GM21381 (cell line): ENCODE measurements around the gene IST1.
A peak's percentile ranks its signal among the peaks of the same experiment; 100 is the strongest.

ENCODE experiments used
- ATAC-seq: cut with Tn5 transposase; IDR thresholded peaks from one replicate; pipeline ENCODE4 v1.9.1; 2021; ENCODE audit warnings: mild to moderate bottlenecking, moderate library complexity; ENCODE audit not compliant: unreplicated experiment

Gene IST1

DNA sequence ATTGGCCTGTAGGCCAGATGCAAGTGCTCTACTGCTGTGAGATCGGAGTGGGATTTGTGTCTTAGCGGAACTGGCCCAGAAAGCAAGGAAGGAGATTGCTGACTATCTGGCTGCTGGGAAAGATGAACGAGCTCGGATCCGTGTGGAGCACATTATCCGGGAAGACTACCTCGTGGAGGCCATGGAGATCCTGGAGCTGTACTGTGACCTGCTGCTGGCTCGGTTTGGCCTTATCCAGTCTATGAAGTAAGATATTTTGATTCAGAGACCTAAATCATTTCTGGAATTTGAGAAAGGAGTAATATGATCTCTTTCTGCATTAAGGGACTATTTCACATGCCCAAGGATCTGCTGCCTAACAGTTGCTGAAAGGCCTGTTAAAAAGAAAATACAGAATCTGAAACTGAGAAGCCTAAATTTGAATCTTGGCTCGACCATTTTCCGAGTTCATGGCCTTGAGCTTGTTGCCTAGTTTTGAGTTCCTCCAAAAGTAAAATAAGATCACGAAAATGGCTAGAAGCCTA, 21.1 kb downstream of the IST1 start:
- no peak for ATAC-seq

DNA sequence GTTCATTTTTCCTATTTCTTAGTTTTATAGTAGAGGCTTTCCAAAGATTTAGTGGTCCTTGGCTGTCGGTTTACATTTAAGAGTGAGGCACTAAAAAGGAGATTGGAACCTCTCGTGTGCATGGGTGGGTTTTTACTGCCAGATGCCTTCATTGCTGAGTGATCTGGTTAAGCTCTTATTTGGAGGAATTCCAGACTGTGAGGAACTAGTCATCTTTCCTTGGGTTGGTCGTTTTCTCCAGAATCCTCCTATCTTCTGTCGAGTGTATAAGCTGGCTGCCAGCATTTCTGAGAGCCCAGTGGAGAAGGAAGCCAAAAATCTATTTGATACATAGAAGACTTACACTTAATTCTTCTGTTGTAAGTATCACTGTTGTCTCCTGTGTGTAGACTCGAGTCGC, 22.6 kb downstream of the IST1 start:
- ATAC-seq = no peak

DNA sequence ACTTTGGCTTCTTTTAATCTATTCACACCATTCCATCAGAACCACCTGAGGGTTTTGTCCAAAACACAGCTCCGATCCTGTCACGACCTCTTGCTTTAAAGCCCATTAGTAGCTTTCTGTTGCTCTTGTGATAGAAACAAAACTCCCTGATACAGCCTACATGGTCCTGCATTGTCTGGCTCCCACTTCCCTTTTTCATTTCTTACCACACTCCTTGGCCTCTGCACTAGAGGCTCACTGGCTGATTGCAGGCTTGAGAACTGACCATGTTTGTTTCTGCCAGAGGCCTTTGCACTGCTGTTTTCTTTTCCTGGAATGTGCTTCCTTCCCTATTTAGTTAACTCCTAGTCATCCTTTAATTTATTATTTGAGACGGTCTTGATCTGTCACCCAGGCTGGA, 23.7 kb downstream of the IST1 start:
- ATAC-seq = peak; percentile 92

DNA sequence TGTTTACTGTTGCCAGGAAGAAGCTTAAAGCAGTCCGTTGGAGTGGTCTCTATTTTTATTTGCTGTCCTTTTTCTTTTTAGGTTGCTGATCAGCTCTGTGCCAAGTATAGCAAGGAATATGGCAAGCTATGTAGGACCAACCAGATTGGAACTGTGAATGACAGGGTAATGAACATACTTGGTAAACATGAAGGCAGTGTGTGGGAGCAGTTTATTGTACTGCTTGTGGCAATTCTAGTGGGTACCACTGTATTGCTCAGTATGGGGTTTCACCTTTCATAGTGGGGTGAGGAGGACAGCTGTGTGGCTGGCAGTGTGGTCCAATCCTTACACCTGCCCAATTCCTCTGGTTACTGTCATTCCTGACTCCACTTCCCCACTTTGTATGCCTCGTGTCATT, 25.3 kb downstream of the IST1 start:
- no peak for ATAC-seq

DNA sequence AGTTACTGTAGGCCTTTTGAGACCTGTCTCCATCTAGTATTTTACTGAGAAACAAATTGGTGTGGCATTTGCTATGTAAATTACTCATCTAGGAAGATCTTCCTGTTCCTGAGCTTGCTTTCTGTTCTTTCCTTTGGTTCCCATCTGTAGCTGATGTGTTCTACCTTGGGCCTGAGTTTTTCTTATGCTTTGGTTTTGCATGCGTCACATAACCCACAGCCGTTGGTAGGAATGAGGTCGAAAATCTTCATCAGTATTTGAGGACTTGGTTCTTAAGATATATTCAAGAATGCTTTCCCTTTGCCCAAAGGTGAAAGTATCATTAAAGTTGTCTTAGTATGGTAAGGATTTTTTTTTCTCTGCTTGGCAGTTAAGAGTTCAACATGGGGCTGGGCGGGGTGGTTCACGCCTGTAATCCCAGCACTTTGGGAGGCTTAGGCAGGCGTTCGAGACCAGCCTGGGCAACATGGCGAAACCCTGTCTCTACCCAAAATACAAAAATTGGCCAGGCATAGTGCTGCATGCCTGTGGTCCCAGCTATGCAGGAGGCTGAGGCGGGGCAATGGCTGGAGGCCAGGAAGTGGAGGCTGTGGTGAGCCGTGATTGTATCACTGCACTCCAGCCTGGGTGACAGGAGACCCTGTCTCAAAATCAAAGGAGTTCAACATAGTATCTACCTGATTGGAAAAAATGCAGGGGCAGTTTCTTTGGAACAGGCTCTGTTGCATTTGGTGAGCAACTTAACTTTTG, 28.8 kb downstream of the IST1 start:
- ATAC-seq = no peak

DNA sequence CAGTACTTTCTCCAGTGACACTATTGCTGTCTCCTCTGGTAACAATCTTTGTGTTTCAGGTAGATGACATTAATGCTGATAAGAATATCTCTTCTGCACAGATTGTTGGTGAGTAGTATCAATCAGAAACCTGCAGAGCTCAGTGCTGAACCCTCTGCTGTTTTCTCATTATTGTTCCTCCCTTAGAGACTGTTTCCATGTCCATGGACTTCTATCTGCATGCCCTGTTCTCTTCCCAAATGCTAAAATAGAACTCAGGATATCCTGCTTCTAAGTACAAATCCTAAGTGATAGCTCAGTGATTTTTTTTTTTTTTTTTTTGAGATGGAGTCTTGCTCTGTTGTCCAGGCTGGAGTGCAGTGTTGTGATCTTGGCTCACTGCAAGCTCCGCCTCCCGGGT, 29.4 kb downstream of the IST1 start:
- no peak for ATAC-seq

DNA sequence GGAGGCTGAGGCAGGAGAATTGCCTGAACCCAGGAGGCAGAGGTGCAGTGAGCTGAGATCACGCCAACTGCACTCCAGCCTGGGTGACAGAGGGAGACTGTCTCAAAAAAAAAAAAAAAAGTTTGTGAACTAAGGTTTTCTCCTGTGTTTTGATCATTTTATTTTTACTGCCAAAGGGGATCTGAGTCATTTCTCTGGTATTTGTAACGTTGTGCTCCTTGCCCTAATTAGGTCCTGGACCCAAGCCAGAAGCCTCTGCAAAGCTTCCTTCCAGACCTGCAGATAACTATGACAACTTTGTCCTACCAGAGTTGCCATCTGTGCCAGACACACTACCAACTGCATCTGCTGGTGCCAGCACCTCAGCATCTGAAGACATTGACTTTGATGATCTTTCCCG, 32.1 kb downstream of the IST1 start:
- ATAC-seq = no peak

DNA sequence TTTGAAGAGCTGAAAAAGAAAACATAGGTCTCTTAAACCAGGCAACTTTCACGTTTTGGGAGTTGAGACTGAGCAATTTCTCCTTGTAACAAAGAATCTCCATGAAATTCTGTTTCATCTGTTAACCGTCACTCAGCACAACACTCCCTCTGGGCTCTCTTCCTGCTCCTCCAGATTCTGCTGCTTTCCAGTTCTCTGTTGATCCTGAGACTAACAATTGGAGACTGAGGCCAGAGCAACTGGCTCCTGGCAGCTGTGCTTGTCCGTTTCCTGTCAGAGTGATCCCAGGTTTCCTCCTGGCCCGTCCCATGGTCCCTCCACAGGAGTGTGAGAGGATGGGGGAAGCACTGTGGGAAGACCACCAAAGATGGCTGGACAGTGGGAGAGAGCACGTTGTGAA, 32.5 kb downstream of the IST1 start:
- ATAC-seq = no peak

DNA sequence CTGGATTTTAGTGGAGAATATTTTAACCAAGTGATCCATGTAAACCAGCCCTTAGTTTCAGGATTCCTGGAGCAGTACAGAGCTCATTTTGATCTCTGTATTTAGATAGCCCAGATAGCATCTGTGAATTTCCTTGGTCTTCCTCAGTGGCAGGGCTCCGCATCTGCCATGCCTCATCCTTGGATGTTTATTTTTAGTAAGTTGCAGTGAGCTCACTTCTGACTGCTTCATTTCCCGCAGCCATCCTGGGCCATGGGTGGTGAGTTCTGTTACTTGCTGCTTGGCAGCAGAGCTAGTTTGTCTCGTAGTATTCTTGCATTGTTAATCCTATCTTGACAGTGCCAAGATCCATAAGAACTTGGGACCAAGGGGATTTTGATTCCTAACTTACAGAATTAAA, 33.7 kb downstream of the IST1 start:
- ATAC-seq = no peak

DNA sequence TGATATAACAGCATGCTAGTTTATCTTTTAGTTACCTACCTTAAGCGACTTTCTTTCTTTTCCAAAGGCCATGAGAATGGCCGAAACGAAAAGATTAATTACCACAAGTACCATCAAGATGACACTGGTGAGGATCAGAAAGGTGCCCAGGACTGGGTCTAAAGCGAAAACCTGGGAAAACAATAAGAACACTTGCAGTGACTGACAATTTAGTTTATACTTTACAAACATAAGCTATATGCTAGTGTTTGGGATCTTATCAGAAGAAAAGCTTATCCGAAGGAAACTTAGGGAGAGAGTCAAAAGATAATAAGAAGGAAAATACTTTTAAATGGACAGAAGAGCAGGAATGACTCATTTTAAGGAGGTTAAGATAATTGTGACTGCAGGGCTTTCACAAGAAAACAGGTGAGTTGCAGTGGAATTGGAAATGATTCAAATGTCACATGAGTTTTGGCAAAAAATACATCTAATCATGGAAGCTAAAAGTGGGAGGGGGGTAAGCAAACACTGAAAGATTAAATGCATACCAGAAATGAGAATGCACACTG, 34.8 kb downstream of the IST1 start:
- ATAC-seq = no peak

DNA sequence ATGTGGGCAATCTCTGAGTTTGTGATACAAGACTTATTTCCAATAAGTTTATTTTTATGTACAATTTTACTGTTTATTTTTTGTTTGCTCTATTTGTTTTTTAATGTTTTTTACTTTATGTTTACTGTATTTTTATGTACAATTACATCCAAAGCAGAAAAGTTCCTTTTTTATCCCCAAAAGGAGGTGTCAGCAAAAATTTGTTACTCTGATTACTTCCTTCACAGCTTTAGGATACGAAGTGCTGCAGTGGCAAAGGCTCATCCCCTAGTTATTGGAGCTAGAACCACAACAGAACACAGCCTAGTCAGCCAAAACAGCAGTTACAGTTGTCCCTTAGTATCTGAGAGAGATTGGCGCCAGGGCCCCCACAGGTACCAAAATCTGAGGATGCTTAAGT, 35.7 kb downstream of the IST1 start:
- no peak for ATAC-seq

DNA sequence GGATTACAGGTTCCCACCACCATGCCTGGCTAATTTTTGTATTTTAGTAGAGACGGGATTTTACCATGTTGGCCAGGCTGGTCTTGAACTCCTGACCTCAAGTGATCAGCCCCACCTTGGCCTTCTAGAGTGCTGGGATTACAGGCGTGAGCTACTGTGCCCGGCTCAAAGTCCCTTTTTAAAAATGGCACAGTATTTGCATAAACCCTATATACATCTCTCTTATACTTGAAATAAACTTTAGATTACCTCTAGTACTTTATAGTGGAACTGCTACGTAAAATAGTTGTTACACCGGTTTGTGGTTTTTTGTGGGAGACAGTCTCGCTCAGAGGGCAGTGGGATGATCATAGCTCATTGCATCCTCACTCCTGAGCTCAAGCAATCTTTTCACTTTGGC, 36.3 kb downstream of the IST1 start:
- no peak for ATAC-seq

DNA sequence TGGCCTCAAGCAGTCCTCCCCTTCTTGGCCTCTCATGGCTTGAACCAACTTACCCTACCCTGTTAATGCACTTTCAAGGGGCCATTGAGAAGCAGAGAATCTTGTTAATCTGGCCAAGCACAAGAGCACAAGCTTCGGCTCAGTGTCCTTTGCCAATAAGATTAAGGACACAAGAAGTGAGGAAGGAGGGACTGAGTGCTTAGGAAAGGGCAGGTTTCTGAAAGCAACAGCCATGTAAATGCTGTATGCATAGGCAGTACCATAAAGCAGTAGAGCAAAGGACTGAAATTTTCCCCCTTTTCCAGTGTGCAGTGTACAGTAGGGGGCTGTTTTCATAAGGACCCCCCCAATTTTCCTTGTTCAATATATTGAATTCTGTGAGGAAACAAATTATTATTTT, 37.7 kb downstream of the IST1 start:
- no peak for ATAC-seq

DNA sequence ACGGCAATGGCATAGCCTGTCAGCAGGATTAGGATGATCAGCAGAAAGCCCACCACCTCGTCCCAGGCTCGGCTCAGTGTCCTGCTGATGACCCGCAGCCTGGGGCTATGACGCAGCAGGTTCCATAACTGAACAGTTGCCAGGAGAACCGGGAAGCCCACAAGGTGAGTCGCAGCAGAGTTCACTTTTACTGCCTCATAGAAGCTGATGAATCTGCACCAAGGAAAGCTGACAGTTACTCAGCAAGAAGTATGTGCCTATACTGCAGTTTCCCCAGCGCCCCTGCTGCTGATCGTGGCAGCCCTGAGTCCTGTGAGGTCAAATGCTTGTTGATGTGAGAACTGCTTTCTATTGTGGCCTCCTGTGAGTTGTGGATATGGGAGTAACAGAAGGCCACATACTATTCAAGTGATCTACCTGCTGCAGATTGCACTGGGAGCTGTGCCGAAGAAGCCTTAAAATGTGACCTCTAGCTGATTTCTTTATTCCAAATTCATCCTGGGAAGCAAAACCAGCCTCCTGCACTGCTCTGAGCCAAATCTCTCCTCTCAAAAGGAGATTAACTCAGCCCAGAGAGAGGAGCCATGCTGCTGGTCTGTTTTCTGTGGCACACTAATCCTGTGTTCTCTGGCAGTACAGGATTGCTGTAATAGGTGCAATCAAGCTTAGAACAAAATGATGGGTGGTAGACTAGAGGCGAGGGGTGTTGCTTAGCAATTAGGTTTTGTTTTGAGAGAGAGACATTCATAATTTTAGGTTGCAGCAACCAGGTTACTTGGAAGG, 38.8 kb downstream of the IST1 start:
- ATAC-seq = no peak

DNA sequence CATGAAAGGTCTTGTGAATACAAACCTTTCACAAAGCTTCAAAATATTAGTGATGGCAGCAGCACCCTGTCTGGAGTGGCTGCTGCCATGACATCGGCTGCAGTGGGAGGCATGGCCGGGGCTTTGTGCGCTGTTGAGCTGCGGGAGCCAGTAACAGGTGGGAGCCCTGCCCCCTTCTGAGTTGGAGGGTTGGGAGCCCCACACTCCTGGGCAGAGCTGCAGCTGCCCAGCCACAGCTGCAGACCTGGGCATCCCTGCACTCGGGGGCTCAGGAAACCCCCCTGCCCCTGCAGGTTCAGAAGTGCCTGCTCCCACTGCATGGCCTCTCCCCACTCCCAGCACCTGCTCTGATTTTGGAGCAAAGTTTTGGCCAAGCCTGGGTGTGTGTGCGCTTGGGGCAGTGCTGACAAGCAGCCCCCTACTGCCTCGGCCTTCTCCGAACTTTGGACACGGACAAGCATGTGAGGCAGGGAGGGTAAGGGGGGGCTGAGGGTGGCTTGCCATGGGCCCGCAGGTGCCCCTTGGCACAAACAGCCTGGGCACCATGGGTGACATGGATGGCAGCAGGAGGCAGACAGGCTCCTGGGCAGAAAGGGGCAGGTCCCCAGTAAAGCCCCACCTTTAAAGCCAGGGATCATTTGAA, 42.7 kb downstream of the IST1 start:
- ATAC-seq = no peak

DNA sequence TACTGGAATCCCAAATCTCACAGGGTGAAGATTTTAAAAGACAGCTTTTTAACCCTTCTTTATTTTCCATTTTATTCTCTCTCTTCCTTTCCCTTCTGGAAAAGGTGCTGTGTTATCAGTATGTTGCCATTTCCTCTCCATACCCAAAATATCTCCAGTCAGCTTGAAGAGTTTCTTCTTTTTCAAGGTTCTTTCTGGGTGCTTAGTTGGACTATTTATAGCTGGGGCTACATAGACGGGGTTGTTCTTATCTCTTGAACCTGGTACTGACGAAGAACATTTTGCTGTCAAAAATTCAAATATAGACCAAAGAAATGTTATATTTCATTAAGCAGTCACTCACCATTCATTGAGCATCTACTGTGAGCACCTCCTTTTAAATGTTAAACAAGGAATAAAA, 48.6 kb downstream of the IST1 start:
- no peak for ATAC-seq

DNA sequence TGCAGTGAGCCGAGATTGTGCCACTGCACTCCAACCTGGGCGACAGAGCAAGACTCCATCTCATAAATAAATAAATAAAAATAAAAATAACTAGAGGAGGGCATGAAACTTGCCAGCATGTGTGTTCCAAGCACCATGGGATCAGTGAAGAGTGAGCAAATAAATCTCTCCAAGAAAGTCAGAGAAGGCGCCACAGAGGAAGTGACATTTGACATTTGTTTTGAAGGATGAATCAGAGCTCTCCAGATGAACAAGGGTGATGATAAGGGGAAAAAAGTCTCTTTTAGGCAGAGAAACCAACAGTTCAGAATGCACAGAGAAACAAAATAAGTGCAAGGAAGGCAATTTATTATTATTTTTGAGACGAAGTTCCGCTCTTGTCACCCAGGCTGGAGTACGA, 50.3 kb downstream of the IST1 start:
- ATAC-seq = no peak

DNA sequence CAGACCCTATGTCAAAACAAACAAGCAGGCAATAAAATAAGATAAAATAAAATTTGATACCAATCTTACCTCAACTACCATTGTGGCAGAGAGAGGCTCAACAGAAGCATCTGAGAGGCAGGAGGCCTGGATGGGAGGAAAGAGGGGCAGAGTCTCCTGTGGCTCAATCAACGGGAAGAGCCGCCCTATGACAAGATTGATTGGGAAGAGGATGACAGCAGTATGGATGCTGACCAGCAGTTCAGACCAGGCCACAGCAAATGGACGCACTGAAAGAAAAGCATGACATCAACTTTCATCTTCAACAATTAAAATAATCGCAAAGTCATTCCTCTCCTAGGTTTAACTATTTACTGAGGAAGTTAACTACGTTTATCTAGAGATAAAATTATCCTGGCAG, 57.5 kb downstream of the IST1 start:
- no peak for ATAC-seq

DNA sequence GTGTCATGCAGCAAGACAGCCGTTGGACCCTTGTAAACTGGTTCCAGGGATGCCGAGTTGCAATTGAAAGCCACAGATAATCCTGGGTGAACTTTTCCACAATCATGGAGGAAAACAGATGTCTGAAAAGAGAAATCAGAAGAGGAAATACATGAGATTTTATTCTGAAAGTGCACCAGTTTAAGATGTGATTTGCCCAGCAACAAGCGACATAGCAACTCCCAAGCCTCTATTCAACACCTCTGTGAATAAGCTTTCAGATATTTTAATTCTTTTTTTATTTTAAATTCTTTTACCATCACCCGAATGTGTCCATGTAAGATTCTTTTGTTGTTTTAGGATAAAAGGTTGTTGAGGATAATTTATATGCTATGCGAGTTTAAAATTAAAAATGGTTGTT, 58.8 kb downstream of the IST1 start:
- no peak for ATAC-seq

DNA sequence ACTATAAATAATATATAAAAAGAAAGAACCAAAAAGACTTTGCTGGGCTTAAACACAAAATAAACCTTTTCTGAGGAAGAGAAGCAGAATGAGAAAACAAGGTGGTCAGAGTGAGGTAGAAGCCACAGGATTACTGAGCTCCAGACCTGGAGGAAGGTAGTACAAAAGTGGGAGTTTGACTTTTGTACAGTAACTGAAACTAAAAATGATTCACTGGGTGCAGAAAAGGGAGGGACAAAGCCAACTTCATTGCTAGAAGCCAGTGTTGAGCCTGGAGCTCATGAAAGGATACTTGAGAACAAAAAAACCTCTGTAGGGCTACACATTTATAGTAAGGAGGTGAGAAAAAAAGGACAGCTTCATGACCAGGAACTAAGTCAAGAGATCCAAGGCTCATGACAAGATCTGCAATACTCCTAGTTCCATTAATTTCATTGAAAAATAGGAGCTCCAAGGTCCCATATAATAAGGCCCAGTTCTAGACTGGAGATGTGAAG, 59.4 kb downstream of the IST1 start:
- ATAC-seq = no peak

DNA sequence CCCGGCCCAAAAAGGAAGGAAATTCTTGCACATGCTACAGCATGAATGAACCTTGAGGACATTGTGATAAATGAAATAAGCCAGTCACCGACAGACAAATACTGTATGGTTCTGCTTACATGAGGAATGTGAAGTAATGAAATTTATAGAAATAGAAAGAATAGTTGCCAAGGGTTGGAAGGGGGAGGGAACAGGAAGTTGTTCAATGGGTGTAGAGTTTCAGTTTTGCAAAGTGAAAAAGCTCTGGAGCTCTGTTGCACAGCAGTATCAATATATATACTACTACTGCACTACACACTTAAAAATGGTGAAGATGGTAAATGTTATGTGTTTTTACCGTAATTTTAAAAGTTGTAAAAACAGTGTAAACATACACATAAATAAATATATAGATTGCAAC, 61.2 kb downstream of the IST1 start:
- ATAC-seq = no peak
